ENCODE results near the gene NUP50.

NUP50 gene

DNA sequence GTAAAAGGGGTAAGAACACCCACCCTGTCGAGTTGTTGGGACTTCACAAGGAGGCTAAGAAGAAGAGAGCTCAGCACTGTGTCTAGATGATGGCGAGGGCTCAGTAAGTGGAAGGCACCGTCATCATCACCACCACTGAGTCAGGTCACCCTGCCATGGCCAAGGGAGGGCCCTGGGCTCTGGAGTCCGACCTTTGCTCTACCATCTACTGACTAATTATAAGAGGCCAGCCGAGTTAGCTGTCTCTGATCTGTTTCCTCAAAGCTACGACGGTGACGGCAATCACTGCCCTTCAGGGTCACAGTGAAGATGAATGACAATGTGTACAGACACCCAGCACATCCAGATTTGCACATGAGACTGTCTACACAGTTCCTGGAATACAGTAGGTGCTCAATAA, 47.7 kb downstream of the NUP50 start:
- no peak for FAIRE-seq

GRCh38 chr22:45211848-45212247, 48.1 kb downstream of the NUP50 start:
- FAIRE-seq = no peak

GRCh38 chr22:45212306-45212709, 48.6 kb downstream of the NUP50 start:
- no peak for FAIRE-seq

DNA sequence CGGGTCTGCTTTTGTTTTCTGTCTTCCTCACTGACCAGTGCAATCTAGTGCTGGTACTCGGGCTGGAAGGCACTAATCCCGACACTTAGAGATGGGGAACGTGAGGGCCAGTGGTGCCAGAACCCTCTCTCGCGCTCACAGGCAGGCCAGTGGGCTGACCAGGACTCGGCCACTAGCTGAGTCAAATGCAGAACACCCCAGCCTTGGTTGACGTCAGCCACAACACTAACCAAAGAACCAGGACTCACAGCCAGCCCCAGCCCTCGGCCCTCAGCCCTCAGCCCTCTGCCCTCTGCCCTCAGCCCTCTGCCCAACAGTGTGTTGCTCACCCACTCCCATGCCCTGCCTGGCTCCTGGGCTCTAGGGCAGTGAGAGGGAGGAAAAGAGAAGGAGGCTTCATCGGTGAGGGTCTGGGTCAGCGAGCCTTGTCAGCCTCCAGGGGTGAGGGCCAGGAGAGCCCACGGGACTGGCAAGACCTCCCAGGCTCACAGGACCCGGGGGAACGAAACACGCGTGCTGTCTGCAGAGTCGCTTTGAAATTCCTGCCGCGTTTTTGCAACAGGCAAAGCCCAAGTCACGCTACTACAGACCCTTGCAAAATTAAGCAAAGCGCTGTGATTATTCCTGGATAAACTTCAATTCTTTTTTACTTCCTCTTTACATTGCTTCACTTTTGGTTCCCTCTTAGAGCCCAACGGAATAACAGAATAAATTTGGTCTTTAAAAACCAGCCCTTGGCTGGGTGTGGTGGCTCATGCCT, 49.4 kb downstream of the NUP50 start:
- no peak for FAIRE-seq

- no peak for FAIRE-seq
These were observed 52.6 kb downstream of the NUP50 start for GRCh38 chr22:45216133-45217003.

DNA sequence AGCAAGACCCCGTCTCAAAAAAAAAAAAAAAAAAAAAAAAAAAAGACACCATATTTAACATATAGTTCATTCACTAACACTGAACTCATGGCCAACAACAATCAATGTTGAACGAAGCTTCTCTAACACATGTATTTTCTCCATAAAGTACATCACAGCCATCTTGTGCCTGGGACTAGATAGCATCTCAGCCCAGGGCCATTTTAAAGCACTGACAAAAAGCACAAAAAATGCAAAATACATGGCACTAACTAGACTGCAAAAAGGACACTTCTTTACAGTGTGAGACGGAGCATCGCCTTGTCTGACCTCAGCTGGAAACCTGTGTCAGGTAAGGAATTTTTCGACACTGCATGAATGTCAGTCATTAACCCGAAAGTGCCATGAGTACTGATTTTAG, 53.6 kb downstream of the NUP50 start:
- FAIRE-seq = no peak

GRCh38 chr22:45217806-45218205, 54.1 kb downstream of the NUP50 start:
- no peak for FAIRE-seq

DNA sequence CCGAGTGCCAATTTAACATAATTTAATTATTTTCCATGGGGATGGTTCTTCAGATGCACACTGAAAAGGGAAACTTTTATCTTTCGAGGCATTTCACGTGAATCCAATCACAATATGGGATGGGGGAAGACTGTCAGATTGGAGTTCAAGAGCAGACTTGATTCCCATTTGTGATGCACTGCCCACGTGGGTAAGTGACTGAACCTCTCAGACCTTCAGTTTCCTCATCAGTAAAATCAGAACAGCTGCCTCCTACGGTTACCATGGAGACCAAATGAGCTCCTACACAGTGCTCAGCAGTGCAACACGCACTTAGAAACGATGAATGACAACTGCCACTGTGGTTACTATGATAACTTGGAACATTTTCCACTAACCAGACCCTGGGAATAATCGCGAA, 55.3 kb downstream of the NUP50 start:
- FAIRE-seq = no peak

GRCh38 chr22:45221201-45221600, 57.5 kb downstream of the NUP50 start:
- FAIRE-seq = no peak

DNA sequence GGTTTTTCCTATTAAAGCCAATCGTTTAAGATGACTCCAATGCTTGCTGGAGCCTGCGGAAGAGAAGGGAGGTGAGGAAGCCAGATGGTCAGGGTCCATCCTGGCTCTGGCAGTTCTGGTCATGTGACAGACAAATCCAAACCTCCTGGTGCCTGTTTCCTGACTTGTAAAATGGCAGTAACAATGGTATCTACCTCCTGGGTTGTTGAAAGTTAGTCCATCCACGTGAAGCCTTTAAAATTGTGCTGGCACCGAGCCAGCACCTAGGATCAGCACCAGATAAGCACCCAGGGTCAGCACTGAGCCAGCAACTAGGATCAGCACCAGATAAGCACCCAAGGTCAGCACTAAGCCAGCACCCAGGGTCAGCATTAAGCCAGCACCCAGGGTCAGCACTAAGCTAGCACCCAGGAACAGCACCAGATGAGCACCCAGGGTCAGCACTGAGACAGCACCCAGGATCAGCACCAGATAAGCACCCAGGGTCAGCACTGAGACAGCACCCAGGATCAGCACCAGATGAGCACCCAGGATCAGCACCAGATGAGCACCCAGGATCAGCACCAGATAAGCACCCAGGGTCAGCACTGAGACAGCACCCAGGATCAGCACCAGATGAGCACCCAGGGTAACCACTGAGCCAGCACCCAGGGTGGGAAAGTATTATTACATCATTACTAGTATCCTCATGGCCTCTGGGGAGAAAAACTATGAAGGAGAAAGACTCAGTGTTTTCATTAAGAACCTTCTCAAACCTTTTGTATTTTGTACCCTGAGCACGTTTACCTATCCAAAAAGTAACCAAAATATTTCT, 59.8 kb downstream of the NUP50 start:
- no peak for FAIRE-seq

DNA sequence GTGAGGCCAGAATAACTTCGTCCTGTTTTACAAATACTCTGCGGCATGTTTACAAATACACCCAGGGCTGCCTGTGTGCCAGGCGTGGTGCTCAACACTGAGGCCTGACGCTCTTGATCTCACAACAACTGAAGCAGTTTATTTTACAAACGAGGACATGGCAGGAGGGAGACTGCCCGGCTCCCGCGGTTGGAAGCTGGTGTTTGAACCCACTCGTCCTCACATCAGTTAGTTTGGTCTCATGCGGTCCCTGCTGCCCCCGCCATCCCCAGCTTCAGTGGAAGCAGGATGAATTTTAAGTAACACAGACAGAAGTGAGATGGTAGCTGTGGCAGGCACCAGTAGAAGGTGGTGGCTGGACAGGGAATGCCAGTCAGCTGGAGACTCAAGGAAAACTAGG, 60.6 kb downstream of the NUP50 start:
- FAIRE-seq = no peak

DNA sequence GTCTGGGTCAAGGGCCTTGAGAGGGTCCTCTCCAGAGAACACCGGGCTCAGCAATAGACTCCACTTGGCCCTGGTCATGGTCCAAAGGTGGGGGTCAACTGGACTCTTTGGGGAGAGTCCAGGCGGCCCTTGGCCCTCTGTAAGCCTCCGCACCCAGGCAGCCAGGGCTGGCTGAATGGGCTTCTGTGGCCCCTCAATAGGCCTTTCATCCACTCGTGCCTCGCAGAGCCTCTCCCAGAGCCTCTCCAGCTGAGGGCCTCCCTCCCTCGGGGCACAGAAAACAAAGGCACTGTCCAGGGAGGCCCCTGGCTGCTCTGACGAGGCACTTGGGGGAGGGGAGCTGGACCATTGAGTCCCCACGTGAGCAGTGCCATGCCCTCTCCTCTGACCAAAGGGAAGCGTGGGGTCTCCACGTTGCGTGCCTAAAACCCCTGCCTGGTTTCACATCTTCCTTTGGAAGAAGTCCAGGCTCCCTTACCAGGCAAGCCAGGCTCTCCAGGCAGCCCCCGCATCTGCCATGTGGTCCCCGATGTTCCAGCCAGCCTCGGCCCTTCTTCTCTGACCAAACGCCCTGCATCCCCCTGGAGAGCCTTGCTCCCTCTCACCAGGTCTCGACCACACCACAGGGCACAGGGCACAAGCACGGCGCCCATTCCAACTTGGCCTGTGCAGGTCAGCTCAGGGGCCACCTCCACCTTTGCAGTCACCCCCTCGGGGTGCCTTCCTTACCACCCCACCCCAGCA, 61.4 kb downstream of the NUP50 start:
- no peak for FAIRE-seq

DNA sequence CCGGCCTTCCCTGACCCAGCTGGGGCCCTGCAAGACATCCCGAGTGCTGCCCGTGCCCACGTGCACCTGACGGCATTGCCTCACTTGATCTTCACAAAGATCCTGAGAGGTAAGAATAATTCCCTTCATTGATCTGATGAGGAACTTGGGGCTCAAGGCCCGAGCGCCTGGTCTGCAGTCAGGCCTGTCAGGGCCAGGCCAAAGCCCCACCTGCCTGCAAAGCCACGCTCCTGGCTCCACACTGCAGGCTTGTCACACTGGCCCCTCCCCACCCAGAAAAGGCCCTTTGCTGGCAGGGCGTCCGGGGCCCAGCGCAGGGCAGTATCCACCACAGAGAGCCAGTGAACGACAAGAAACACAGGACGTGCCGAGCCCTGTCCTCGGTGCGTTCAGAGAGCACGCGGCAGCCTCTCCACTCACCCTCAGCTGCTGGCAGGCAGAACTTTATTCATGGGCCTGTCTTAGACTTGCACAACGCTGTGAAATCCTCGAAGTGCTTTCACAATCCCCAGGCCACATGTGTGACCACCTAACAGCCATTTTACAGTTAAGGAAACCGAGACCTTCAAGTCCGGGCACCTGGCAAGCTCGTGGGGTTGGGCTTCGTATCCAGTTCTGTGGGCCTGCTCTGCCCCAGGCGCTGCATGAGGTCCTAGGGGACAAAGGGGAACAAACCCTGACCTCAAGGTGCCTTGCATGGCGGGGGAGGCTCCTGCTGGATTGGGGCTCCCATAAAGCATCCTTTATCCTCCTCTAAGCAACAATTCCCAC, 62.2 kb downstream of the NUP50 start:
- no peak for FAIRE-seq

DNA sequence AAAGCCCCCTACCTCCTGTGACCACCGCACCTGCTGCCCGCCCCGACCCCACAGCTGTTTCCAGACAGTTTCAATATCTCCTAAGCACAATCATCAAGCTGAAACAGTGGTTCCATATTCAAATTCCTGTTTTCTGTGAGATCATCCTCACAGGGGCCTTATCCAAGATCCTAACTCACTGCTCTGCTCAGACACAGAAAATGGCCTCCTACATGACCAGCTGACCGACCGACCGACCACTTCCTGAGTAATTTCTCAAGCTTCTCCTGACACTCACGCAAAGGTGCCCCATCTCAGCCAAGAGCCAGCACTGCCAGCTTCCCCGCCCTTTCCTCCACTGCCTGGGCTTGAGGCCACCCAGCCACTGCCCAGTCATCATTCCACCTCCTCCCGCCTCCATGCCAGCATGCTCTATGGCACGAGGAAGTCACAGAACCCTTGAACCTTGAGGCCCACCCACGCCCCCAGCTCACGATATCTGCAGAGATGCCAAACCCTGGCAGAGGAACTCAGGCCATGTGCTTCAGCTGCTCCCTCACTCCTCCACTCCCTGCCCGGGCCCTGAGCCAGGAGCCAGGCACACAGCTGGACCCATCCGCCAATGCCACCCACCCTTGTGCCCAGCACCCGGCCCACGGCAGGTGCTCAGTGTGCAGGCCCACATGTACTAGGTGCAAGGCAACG, 62.9 kb downstream of the NUP50 start:
- FAIRE-seq = no peak

DNA sequence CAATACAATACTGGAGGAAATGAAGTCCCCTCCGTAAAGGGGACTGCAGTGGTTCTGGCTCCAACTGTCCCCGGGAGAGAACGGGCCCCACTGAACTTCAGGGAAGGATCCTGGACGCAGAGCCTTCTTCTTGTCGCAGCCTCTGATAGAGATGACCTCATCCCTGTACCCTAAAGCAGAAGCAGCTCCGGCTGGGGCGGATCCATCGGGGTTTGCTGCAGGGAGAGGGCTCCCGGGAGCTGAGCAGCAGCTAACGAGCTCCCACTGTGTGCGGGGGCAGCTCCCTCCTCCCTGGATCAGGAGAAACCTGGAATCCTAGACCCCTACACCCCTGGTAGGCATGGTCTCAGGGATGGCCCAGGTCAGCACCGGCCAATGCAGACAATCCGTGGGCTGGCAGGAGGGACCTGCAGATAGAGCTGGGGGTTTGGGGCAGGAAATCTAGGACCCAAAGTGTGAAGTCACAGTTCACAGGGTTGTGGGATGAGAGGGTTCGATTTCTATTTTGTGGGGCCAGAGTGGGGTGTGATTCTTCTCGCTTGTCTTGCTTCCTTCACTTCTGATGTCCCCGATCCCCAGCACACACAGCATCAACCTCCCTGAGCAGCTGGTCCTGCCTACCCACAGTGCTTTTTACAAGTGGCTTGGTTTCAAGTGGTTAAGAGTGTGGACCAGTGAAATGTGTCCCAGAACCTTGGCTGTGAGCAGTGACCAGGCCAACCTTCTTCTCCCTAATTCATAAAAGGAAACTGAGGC, 64.1 kb downstream of the NUP50 start:
- no peak for FAIRE-seq

GRCh38 chr22:45228401-45228754, 64.7 kb downstream of the NUP50 start:
- FAIRE-seq = no peak

- no peak for FAIRE-seq
These were observed 65.5 kb downstream of the NUP50 start for GRCh38 chr22:45229181-45229580.

DNA sequence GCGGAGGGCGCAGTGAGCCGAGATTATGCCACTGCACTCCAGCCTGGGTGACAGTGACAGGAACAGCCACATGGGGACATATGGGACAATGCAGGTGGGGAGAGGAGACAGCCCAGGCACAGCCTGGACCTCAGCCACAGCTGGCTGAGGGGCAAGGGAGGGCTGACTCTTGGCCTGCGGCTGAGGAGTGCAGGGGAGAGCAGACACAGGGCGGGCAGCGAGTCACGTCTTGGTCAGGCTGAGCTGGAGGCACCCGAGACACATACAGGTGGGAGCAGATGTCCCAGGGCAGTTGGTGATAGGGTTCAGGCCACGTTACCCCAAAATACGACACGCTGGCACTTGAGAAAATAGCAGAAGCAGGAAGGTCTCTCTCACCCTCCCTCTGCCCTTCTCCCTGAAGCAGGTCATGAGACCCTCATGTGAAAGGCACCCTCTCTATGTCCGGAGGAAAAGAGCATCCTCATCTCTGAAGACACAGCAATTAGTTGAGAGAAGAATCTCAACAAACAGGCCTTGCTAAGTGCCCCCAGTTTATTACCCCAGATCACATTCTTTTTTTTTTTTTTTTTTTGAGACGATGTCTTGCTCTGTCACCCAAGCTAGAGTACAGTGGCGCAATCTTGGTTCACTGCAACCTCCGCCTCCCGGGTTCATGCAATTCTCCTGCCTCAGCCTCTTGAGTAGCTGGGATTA, 66.4 kb downstream of the NUP50 start:
- no peak for FAIRE-seq

- FAIRE-seq = no peak
These were observed 67.6 kb downstream of the NUP50 start for GRCh38 chr22:45231293-45231692.

- FAIRE-seq = no peak
These were observed 69.7 kb downstream of the NUP50 start for GRCh38 chr22:45233386-45233785.
